Measurements from ENCODE around the gene RCAN2. TPM values are rescaled to one million over a fixed set of nuclear protein-coding genes. Genes with fewer than 3 reads are reported as not detected.

RCAN2 gene
- total RNA-seq, 1 experiment from 2014 or later = not detected

GRCh38 chr6:46281110-46281509, 210.1 kb downstream of the RCAN2 start:
- no peaks in the 10 kb centered on the region for H3K27me3 ChIP-seq (replicated peaks; ENCODE audit: control insufficient read depth, insufficient read depth, low read length)
- ChIA-PET POLR2A (no interaction called here), CTCF (no interaction called here)
- no peak for DNase-seq
- no peak for TF ChIP-seq CTCF (IDR thresholded peaks at IDR 0.05; ENCODE audit: insufficient read depth in 1 of 2, low read depth in 1 of 2, low read length in 1 of 2, severe bottlenecking in 1 of 2, unreplicated experiment in 1 of 2)
- Mint-ChIP-seq H3K27ac (ENCODE audit: unreplicated experiment) (no peak overlapping the region), H3K9me3 (ENCODE audit: unreplicated experiment) (no peaks in the 10 kb centered on the region), H3K36me3 (ENCODE audit: insufficient read depth, unreplicated experiment) (no peaks in the 10 kb centered on the region), H3K27me3 (ENCODE audit: insufficient read depth, unreplicated experiment) (peaks cover 11% of the 10 kb centered on the region), H3K4me1 (ENCODE audit: low read depth, unreplicated experiment) (no peaks in the 10 kb centered on the region), H3K4me3 (ENCODE audit: unreplicated experiment) (no peak overlapping the region)
- no peaks in the 10 kb centered on the region for H3K36me3 ChIP-seq (ENCODE audit: control insufficient read depth, insufficient read depth, low read length)
- intact Hi-C loops (cut with micrococcal nuclease; ENCODE audit: unreplicated experiment) = no loop called here
- H3K9me3 ChIP-seq = no peaks in the 10 kb centered on the region
- no TSS peak for BruUV-seq (replicated peaks)
- no peak overlapping the region for H3K4me3 ChIP-seq (ENCODE audit: low read depth, low read length)
- H3K4me1 ChIP-seq = no peaks in the 10 kb centered on the region

- no peaks in the 10 kb centered on the region for H3K36me3 ChIP-seq (ENCODE audit: control insufficient read depth, insufficient read depth, low read length)
- no TSS peak for BruUV-seq (replicated peaks)
- Mint-ChIP-seq H3K27ac (ENCODE audit: unreplicated experiment) (no peak overlapping the region), H3K36me3 (ENCODE audit: insufficient read depth, unreplicated experiment) (no peaks in the 10 kb centered on the region), H3K4me3 (ENCODE audit: unreplicated experiment) (no peak overlapping the region), H3K9me3 (ENCODE audit: unreplicated experiment) (no peaks in the 10 kb centered on the region), H3K27me3 (ENCODE audit: insufficient read depth, unreplicated experiment) (peaks cover 11% of the 10 kb centered on the region), H3K4me1 (ENCODE audit: low read depth, unreplicated experiment) (no peaks in the 10 kb centered on the region)
- no peak overlapping the region for H3K4me3 ChIP-seq (ENCODE audit: low read depth, low read length)
- no peaks in the 10 kb centered on the region for H3K9me3 ChIP-seq
- no peak for DNase-seq
- no peaks in the 10 kb centered on the region for H3K4me1 ChIP-seq
- TF ChIP-seq CTCF (IDR thresholded peaks at IDR 0.05; ENCODE audit: insufficient read depth in 1 of 2, low read depth in 1 of 2, low read length in 1 of 2, severe bottlenecking in 1 of 2, unreplicated experiment in 1 of 2) = no peak
- POLR2A ChIA-PET = no interaction called here
- CTCF ChIA-PET = no interaction called here
- no peaks in the 10 kb centered on the region for H3K27me3 ChIP-seq (replicated peaks; ENCODE audit: control insufficient read depth, insufficient read depth, low read length)
- intact Hi-C loops (cut with micrococcal nuclease; ENCODE audit: unreplicated experiment) = no loop called here
Observed at GRCh38 chr6:46279874-46280273, 211.4 kb downstream of the RCAN2 start.

GRCh38 chr6:46276576-46277142, 214.6 kb downstream of the RCAN2 start:
- Mint-ChIP-seq H3K27me3 (ENCODE audit: insufficient read depth, unreplicated experiment) (peaks cover 11% of the 10 kb centered on the region), H3K36me3 (ENCODE audit: insufficient read depth, unreplicated experiment) (no peaks in the 10 kb centered on the region), H3K27ac (ENCODE audit: unreplicated experiment) (no peak overlapping the region), H3K9me3 (ENCODE audit: unreplicated experiment) (no peaks in the 10 kb centered on the region), H3K4me3 (ENCODE audit: unreplicated experiment) (no peak overlapping the region), H3K4me1 (ENCODE audit: low read depth, unreplicated experiment) (no peaks in the 10 kb centered on the region)
- H3K27me3 ChIP-seq (replicated peaks; ENCODE audit: control insufficient read depth, insufficient read depth, low read length) = no peaks in the 10 kb centered on the region
- DNase-seq = no peak
- no peaks in the 10 kb centered on the region for H3K4me1 ChIP-seq
- TF ChIP-seq CTCF (IDR thresholded peaks at IDR 0.05; ENCODE audit: insufficient read depth in 1 of 2, low read depth in 1 of 2, low read length in 1 of 2, severe bottlenecking in 1 of 2, unreplicated experiment in 1 of 2) = no peak
- POLR2A ChIA-PET = no interaction called here
- intact Hi-C loops (cut with micrococcal nuclease; ENCODE audit: unreplicated experiment) = no loop called here
- H3K9me3 ChIP-seq = no peaks in the 10 kb centered on the region
- H3K4me3 ChIP-seq (ENCODE audit: low read depth, low read length) = no peak overlapping the region
- CTCF ChIA-PET = no interaction called here
- H3K36me3 ChIP-seq (ENCODE audit: control insufficient read depth, insufficient read depth, low read length) = no peaks in the 10 kb centered on the region
- BruUV-seq (replicated peaks) = no TSS peak

Measured in Caco-2 (cell line).